ENCODE data around the gene THSD4.

THSD4 gene

GRCh38 chr15:71808311-71809020 is 693.2 kb downstream of the THSD4 start:
- no peak for TF ChIP-seq CTCF (IDR thresholded peaks at IDR 0.05)

- TF ChIP-seq CTCF (IDR thresholded peaks at IDR 0.05) = no peak
Measured at GRCh38 chr15:71809346-71809745, 694.1 kb downstream of the THSD4 start.

- no peak for TF ChIP-seq CTCF (IDR thresholded peaks at IDR 0.05)
Measured at GRCh38 chr15:71810256-71811035, 695.2 kb downstream of the THSD4 start, which contains the start of gene NR2E3. NR2E3 (plus strand) TSS chr15:71810554; CDS start chr15:71810744, 190 bp downstream.

GRCh38 chr15:71811036-71811736 is 695.9 kb downstream of the THSD4 start:
- no peak for TF ChIP-seq CTCF (IDR thresholded peaks at IDR 0.05)

- TF ChIP-seq CTCF (IDR thresholded peaks at IDR 0.05) = no peak
Measured at GRCh38 chr15:71811752-71812735, 696.8 kb downstream of the THSD4 start.

- no peak for TF ChIP-seq CTCF (IDR thresholded peaks at IDR 0.05)
Measured at GRCh38 chr15:71812966-71813722, 697.9 kb downstream of the THSD4 start.

All from LNCAP (cell line).